Measurements from ENCODE around the gene FKBP10.
A peak's percentile ranks its signal among the peaks of the same experiment; 100 is the strongest.
"Not testable (repeated sequence)": the region's sequence is repeated elsewhere in the genome, so short reads cannot be mapped to it uniquely, and the experiment has no call there.

Gene FKBP10

DNA sequence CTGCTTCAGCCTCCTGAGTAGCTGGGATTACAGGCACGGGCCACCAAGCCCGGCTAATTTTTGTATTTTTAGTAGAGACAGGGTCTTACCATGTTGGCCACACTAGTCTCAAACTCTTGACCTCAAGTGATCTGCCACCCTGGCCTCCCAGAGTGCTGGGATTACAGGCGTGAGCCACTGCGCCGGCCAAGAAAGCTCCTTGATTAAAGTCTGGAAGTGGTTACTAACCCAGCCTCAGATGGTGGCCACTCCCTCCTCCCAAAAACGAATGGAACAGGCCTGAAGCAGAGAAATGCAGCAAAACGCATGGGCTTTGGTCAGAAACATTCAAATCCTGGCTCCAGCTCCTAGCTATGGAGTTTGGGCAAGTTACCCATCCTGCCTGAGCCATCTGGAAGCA lies 11.3 kb downstream of the FKBP10 start:
- H3K36me3 ChIP-seq (ENCODE audit: insufficient read depth, low read length), result peaks cover 6% of the 10 kb centered on the region; the same call in 1 of the 2 replicates
- TF ChIP-seq, protein P1, sequence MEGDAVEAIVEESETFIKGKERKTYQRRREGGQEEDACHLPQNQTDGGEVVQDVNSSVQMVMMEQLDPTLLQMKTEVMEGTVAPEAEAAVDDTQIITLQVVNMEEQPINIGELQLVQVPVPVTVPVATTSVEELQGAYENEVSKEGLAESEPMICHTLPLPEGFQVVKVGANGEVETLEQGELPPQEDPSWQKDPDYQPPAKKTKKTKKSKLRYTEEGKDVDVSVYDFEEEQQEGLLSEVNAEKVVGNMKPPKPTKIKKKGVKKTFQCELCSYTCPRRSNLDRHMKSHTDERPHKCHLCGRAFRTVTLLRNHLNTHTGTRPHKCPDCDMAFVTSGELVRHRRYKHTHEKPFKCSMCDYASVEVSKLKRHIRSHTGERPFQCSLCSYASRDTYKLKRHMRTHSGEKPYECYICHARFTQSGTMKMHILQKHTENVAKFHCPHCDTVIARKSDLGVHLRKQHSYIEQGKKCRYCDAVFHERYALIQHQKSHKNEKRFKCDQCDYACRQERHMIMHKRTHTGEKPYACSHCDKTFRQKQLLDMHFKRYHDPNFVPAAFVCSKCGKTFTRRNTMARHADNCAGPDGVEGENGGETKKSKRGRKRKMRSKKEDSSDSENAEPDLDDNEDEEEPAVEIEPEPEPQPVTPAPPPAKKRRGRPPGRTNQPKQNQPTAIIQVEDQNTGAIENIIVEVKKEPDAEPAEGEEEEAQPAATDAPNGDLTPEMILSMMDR (IDR thresholded peaks at IDR 0.05; ENCODE audit: borderline replicate concordance, extremely low read depth, low read length, poor library complexity, severe bottlenecking), result no peak
- no peak for TF ChIP-seq EZH2 (IDR thresholded peaks at IDR 0.05; ENCODE audit: borderline replicate concordance, low read depth, low read length, severe bottlenecking)
- ATAC-seq (ENCODE audit: insufficient read depth, low read depth), result no peak

GRCh38 chr17:41825175-41825845 lies 12.5 kb downstream of the FKBP10 start:
- H3K9me3 ChIP-seq (ENCODE audit: insufficient read depth, low read length, severe bottlenecking), result no peaks in the 10 kb centered on the region
- TF ChIP-seq, protein P1 (IDR thresholded peaks at IDR 0.05; ENCODE audit: borderline replicate concordance, extremely low read depth, low read length, poor library complexity, severe bottlenecking), result no peak
- TF ChIP-seq EZH2 (IDR thresholded peaks at IDR 0.05; ENCODE audit: borderline replicate concordance, low read depth, low read length, severe bottlenecking), result no peak
- no peak for DNase-seq
- no peaks in the 10 kb centered on the region for H4K20me1 ChIP-seq (ENCODE audit: insufficient read depth, low read length)
- no peak overlapping the region for H3K4me2 ChIP-seq (ENCODE audit: insufficient read depth, low read length)
- H3K27ac ChIP-seq (ENCODE audit: low read length), result no peak overlapping the region
- no peak overlapping the region for H3K4me3 ChIP-seq (ENCODE audit: low read depth in 1 of 2, low read length in 2 of 2)
- H3K36me3 ChIP-seq (ENCODE audit: insufficient read depth, low read length), result peaks cover 6% of the 10 kb centered on the region; the same call in 1 of the 2 replicates
- no peak for ATAC-seq (ENCODE audit: insufficient read depth, low read depth)
- no peaks in the 10 kb centered on the region for H3K79me2 ChIP-seq (ENCODE audit: insufficient read depth, low read length)
- no peak overlapping the region for H3K9ac ChIP-seq (ENCODE audit: low read depth, low read length)
- H3K27me3 ChIP-seq (ENCODE audit: insufficient read depth, low read length, poor library complexity), result no peaks in the 10 kb centered on the region
- H3K4me1 ChIP-seq (ENCODE audit: insufficient read depth, low read length), result no peaks in the 10 kb centered on the region
- no peak overlapping the region for H2AFZ ChIP-seq (ENCODE audit: low read depth, low read length)

More for the DNA sequence above, 11.3 kb downstream of the FKBP10 start:
- Histone ChIP-seq H4K20me1 (ENCODE audit: insufficient read depth, low read length) (no peaks in the 10 kb centered on the region), H3K27ac (ENCODE audit: low read length) (no peak overlapping the region), H3K79me2 (ENCODE audit: insufficient read depth, low read length) (no peaks in the 10 kb centered on the region), H3K4me1 (ENCODE audit: insufficient read depth, low read length) (no peaks in the 10 kb centered on the region), H3K27me3 (ENCODE audit: insufficient read depth, low read length, poor library complexity) (no peaks in the 10 kb centered on the region), H2AFZ (ENCODE audit: low read depth, low read length) (no peak overlapping the region), H3K9ac (ENCODE audit: low read depth, low read length) (no peak overlapping the region), H3K4me3 (ENCODE audit: low read depth in 1 of 2, low read length in 2 of 2) (no peak overlapping the region), H3K4me2 (ENCODE audit: insufficient read depth, low read length) (no peak overlapping the region), H3K9me3 (ENCODE audit: insufficient read depth, low read length, severe bottlenecking) (no peaks in the 10 kb centered on the region)
- DNase-seq, result no peak

DNA sequence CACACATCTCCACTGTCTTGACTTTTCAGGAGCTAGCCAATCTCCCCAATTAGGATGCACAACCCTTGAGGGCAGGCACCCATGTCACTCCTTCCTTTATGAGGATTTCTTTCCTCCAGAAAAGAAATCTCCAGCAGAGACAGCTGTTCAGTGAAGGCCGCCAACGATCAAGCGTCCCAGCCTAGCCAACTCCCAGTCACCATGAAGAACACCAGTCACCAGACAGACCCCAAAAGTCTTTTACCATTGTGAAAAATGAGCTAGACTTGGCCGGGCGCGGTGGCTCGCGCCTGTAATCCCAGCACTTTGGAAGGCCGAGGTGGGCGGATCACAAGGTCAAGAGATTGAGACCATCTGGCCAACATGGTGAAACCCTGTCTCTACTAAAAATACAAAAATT lies 17.2 kb downstream of the FKBP10 start:
- H3K9ac ChIP-seq (ENCODE audit: low read depth, low read length); H3K79me2 ChIP-seq (ENCODE audit: insufficient read depth, low read length); H3K9me3 ChIP-seq (ENCODE audit: insufficient read depth, low read length, severe bottlenecking); H3K36me3 ChIP-seq (ENCODE audit: insufficient read depth, low read length); H3K4me1 ChIP-seq (ENCODE audit: insufficient read depth, low read length); H3K27ac ChIP-seq (ENCODE audit: low read length); H3K4me3 ChIP-seq (ENCODE audit: low read depth in 1 of 2, low read length in 2 of 2); H4K20me1 ChIP-seq (ENCODE audit: insufficient read depth, low read length); H2AFZ ChIP-seq (ENCODE audit: low read depth, low read length); H3K27me3 ChIP-seq (ENCODE audit: insufficient read depth, low read length, poor library complexity); DNase-seq; H3K4me2 ChIP-seq (ENCODE audit: insufficient read depth, low read length); ATAC-seq (ENCODE audit: insufficient read depth, low read depth): not testable (repeated sequence)

- Histone ChIP-seq H3K9ac (ENCODE audit: low read depth, low read length) (peak overlapping the region; percentile 64), H3K27me3 (ENCODE audit: insufficient read depth, low read length, poor library complexity) (no peaks in the 10 kb centered on the region), H3K4me1 (ENCODE audit: insufficient read depth, low read length) (peaks cover 18% of the 10 kb centered on the region), H3K79me2 (ENCODE audit: insufficient read depth, low read length) (no peaks in the 10 kb centered on the region; the same call in 1 of the 2 replicates), H4K20me1 (ENCODE audit: insufficient read depth, low read length) (no peaks in the 10 kb centered on the region), H3K27ac (ENCODE audit: low read length) (no peak overlapping the region), H2AFZ (ENCODE audit: low read depth, low read length) (peak overlapping the region; percentile 84), H3K9me3 (ENCODE audit: insufficient read depth, low read length, severe bottlenecking) (no peaks in the 10 kb centered on the region), H3K36me3 (ENCODE audit: insufficient read depth, low read length) (no peaks in the 10 kb centered on the region), H3K4me3 (ENCODE audit: low read depth in 1 of 2, low read length in 2 of 2) (peak overlapping the region; percentile 33 to 60; a peak in 3 of 4 replicates), H3K4me2 (ENCODE audit: insufficient read depth, low read length) (peak overlapping the region; percentile 71)
- TF ChIP-seq, protein P1 (IDR thresholded peaks at IDR 0.05; ENCODE audit: borderline replicate concordance, extremely low read depth, low read length, poor library complexity, severe bottlenecking), result no peak
- TF ChIP-seq EZH2 (IDR thresholded peaks at IDR 0.05; ENCODE audit: borderline replicate concordance, low read depth, low read length, severe bottlenecking), result no peak
- ATAC-seq (ENCODE audit: insufficient read depth, low read depth) (no peak), DNase-seq (no peak)
These were observed 22.5 kb downstream of the FKBP10 start for GRCh38 chr17:41835214-41835799.
